Dedifferentiated amniotic fluid mesenchymal stem cell (primary cell): ENCODE data around the gene SELENOP.
"Not testable (repeated sequence)": the region's sequence is repeated elsewhere in the genome, so short reads cannot be mapped to it uniquely, and the experiment has no call there.

Experiments
- DNase-seq: peaks from one replicate; pipeline ENCODE4 v3.0.0-alpha.2; 2016; ENCODE audit errors: extremely low spot score

Gene SELENOP, protein sequence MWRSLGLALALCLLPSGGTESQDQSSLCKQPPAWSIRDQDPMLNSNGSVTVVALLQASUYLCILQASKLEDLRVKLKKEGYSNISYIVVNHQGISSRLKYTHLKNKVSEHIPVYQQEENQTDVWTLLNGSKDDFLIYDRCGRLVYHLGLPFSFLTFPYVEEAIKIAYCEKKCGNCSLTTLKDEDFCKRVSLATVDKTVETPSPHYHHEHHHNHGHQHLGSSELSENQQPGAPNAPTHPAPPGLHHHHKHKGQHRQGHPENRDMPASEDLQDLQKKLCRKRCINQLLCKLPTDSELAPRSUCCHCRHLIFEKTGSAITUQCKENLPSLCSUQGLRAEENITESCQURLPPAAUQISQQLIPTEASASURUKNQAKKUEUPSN

DNA sequence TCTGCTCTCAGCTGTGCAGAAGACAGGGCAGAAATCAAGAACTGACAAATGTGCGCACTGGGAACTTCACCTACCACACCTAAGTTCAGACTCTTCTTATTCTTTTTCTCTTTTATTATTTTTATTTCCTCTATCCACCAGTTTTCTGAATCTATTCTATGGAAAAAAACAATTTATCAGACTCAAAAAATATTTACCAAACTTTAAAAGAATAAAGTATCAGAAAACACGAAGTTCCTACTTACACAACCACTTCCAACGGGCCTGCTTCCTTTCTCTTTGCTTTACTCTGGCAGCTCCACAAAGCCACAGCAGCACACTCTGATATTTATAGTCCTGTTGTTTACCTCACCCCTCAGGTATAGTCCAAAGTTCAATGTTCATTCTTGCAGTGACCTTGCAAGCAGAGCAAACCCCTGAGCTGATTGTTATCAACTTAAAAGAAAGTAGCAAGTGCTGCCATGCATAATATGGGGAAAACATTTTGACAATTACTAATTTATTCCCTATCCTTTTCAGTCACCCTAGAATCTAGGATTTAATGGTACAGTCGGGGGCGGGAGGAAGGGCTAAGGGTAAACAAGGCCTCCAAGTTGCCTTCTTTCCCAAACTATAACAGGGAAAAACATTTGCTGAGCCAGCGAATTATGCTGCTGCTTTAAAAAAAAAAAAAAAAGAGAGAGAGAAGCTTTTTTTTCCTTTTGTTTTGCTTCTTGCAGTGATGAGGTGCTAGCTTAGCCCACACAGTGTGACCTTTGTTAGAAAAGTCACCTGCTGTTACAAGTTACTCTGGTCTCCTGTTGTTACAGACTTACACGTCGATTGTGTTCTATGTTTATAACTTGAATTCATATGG lies at the start of gene SELENOP:
SELENOP (minus strand) TSS at position 302 of the 856 bp plus-strand sequence. CDS start 3,539 bp downstream, outside the sequence.
- no peak for DNase-seq

- no peak for DNase-seq
These were observed 47.0 kb upstream of the SELENOP start for GRCh38 chr5:42858687-42859086.

- no peak for DNase-seq
These were observed 46.4 kb upstream of the SELENOP start for GRCh38 chr5:42858031-42858643.

DNA sequence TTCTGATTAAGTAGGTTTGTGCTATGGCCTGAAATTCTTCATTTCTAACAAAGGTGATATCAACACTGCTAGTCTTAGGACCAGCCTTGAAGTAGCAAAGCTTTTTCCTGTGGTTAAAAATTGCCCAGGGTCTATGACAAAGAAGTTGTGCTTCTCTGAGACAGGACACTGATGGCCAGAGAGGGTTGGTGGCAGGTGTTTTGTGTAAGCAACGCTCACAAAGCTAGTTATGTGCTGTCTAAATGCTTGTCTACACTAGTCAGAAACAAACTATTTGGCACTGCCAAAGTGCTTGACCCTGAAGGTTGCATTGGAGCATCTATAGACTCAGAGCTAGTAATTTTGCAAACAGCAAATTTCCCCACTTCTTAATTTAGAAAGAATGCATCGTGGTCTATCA lies 44.1 kb upstream of the SELENOP start:
- DNase-seq = no peak

DNA sequence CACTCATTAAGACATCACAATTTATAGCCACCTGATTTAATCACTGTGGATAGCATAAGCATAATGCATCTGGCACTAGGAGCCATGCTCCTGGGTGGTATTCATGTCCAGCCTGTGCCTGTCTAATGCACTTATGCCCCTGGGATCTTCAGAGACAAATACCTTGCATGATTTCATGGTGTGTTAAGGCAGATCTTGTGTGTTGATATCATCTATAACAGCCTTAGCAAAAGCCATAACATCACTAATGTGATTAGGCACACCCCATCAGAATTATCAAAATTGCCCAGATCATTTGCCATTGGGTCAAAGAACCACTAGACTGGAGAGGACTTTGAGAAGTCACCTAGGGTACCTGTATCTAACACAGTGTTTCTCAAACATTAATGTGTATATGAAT lies 43.7 kb upstream of the SELENOP start:
- no peak for DNase-seq

- DNase-seq = no peak
These were observed 43.1 kb upstream of the SELENOP start for GRCh38 chr5:42854795-42855194.

GRCh38 chr5:42852826-42853225 lies 41.1 kb upstream of the SELENOP start:
- no peak for DNase-seq

DNA sequence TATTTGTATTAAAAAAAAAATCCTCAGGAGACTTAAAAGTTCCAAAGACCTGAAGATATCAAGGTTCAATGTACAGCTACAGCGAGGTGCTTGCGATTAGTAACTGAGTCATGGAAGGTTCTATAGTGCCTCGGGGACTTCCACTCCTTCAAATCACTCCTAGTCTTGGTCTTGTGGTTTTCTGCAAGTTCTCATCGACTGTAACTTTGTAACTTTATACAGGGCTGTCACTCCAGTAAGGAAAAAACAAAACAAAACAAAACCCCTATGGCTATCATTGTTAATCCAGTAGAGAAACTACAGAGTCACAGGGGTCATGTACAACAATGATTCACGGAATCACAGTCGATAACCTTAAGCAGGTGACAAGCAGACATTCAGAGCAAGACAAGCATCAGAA lies 39.8 kb upstream of the SELENOP start:
- DNase-seq = no peak

DNA sequence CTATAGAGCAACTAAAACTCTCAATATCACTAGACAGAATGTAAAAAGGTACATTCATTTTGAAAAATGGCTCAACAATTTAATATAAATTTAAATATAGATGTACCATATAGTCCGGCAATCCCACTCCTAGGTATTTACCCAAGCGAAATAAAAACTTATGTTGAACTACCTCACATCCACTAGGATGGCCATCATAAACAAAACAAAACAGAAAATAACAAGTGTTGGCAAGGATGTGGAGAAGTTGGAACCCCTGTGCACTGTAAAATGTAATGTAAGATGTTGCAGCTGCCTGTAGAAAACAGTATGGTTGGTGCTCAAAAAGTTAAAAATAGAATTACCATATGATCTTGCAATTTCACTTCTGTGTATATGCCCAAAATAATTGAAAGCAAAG lies 36.9 kb upstream of the SELENOP start:
- DNase-seq = no peak

GRCh38 chr5:42844408-42844807 lies 32.7 kb upstream of the SELENOP start:
- DNase-seq = not testable (repeated sequence)

GRCh38 chr5:42843675-42844292 lies 32.1 kb upstream of the SELENOP start:
- DNase-seq = no peak

DNA sequence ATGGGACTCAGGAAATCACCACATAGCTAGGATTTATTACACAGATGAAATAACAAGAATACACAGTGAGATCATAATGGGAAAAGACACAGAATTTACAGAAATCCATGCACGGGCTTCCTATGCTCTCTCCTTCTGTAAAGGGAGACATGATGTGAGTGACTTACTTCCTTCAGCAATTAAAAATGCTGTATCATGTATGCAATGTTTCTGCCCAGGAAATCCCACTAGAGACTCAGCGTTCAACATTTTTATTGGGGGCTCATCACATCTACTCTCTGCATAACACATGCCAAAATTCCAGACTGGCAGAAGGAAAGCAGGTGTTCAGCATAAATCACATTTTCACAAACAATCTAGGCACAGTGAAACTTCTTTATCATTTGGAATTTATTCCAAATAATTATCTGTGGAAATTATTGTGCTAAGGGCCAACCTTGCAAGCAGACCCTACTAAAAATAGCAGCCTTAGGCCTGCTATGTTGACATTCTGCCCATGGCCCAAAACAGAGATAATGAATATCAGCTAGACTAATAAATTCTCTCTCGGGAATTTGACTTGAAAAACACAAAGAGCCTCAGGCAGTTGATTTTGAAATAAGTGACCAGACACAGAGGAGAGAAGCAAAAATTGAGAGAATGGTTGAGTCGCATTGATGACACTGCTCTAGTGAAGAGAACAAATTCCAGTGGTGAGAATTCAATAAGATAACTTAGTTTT lies 31.4 kb upstream of the SELENOP start:
- DNase-seq = no peak

DNA sequence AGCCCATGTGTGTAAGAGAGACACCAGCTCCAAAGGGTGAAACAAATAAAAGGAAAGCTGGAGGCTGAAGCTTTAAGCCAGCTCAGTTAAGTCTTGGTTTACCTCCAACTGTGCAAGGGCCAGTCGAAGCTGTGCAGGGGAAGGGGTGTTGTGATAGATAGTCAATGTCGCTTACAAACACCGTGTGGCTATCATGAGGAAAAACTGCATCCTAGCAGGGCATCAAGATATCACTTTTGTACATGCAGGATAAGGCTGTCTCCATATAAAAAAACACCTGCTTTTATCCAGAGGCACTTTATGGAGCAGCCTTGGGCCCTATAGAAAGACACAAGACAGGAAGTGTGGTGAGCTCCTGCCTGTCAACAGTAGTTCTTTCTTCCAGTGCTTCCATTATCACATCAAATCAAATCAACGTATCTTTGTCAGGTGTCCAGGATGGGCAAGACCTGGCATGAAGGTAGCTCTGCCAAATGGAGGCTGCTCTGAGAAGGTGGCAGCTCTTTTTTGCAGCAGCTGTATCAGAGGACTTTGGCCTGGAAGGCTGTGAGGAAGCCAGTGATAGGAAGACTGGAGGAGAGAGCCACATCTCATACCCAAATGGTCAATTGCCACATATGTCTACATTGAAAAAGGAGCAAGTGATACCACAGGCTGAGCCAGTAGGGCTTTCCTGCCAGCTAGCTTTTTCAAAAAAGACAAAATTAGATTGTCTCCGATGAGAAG lies 29.3 kb upstream of the SELENOP start:
- DNase-seq = no peak

DNA sequence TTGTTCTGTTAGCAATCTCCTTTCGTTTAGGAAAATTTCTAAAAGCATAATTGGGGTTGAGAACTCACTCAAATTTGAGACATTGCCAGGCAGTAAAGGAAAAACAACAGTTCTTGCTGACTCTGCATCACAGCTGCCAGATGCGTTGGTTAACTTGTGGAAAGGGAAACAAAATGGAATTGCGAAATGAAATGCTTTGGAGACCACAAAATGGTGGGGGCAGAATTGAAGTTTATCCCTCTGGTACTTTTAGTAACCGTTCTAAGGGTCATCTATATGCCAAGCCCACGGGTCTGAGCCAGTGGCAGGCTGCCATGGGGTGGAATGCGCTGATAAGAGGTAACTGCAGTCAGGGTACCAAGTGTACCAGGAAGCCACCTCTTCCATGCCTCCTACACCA lies 28.6 kb upstream of the SELENOP start:
- peak; percentile 98 for DNase-seq

DNA sequence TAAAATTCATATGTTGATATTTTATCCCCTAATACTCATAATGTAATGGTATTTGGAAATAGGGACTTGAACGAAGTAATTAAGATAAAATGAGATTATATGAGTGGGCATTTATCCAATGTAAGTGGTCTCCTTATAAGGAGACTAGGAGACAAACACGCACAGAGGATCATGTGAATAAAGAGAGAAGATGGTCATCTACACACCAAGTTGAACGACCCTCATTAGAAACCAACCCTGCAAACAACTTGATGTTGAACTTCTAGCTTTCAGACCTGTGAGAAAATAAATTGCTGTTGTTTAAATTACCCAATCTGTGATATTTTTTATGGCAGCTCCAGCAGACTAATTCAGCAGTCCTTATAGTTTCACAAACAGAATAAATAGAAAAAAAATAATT lies 27.5 kb upstream of the SELENOP start:
- DNase-seq = no peak

- no peak for DNase-seq
These were observed 25.9 kb upstream of the SELENOP start for GRCh38 chr5:42837601-42838000.

- no peak for DNase-seq
These were observed 24.5 kb upstream of the SELENOP start for GRCh38 chr5:42836070-42836769.

- no peak for DNase-seq
These were observed 20.4 kb upstream of the SELENOP start for GRCh38 chr5:42832060-42832459.

- DNase-seq = no peak
These were observed 19.2 kb upstream of the SELENOP start for GRCh38 chr5:42830924-42831323.

DNA sequence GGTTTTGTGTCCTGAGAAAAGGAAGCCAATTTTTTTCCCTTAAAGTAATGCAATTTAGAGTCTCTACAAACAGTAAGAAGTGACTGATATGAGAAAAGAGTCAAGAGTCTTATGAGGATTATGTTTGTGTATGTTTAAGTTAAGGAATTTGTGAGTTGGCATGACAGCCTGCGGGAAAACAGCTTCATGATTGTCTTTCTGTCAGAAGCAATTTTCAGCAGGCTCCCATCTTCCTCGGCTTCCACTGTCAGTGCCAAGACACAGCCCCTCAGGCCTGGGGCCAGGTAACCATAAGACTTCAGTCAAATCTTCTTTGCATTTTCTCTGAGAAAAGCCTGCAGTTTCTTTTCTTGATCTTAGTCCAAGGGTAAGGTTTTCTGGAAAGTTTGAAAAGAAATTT lies 17.0 kb upstream of the SELENOP start:
- DNase-seq = peak; percentile 71
